NCI-H2081 treated with DMSO at 0.1 percent for 48 hours (cell line): ENCODE measurements around the gene MKNK1.
A peak's percentile ranks its signal among the peaks of the same experiment; 100 is the strongest.
"Not testable (repeated sequence)": the region's sequence is repeated elsewhere in the genome, so short reads cannot be mapped to it uniquely, and the experiment has no call there.

Source experiments
- DNase-seq: peaks from one replicate; lab custom pipeline; 2025; lab: John Stamatoyannopoulos, UW

MKNK1 gene

DNA sequence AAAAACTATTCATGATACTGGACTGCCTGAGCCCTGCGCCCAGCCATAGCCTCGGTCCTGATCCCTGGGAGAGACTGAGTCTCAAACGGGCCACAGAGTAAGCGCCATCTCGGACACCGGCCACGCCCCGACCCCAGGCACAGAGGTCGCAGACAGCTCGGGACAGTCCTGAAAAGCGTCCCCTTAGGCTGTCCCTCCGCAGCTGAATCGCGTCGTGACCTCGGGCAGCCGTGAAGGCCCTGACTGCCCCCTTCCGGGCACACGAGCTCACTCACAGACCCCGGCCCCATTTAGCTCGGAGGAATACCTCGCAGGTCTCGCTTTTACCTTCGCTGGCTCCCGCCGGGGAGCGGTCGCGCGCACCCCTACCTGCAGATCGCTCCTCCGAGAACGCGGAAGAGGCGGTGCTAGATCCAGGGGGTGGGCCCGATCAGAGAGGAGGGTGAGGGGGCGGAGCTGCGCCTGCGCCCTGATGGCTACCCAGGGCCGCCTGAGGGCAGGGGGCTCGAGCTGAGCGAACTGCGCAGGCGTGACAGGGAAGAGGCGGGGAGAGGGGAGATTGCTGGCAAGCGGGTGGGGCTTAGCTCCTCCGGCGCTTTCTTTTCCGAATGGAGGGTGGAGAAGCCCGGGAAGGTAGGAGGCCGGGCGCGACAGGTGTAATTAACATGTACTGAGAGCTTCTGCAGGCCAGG is at the start of gene MKNK1:
MKNK1 (minus strand) TSS at position 411 of the 692 bp plus-strand sequence. CDS start 20,941 bp downstream, outside the sequence.
- peak; percentile 86 for DNase-seq

DNA sequence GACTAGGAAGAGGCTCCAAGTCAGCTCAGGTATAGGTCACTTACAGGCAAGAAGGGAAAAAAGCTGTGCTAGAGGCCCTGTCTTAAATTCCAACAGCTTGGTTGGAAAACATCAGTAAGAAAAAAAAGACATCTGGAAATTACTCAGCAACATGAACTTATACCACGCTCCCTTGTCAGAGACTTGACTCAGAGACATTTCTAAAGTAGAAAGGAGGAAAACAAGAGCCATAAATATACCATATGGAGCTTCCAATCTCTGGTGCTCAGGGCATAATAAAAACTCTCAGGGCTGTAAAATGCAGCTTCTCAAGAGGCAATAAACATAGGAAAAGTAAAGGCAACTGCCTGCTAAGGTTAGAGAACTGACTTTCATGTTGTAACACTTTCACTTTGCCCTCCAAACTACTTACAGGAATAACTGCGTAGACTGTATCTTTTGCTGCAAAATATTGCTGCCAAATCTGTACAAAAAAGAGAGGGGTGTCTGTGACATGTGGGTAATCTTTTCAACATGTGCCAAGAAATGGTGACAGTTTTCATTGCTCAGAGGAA is 49.4 kb upstream of the MKNK1 start:
- no peak for DNase-seq

DNA sequence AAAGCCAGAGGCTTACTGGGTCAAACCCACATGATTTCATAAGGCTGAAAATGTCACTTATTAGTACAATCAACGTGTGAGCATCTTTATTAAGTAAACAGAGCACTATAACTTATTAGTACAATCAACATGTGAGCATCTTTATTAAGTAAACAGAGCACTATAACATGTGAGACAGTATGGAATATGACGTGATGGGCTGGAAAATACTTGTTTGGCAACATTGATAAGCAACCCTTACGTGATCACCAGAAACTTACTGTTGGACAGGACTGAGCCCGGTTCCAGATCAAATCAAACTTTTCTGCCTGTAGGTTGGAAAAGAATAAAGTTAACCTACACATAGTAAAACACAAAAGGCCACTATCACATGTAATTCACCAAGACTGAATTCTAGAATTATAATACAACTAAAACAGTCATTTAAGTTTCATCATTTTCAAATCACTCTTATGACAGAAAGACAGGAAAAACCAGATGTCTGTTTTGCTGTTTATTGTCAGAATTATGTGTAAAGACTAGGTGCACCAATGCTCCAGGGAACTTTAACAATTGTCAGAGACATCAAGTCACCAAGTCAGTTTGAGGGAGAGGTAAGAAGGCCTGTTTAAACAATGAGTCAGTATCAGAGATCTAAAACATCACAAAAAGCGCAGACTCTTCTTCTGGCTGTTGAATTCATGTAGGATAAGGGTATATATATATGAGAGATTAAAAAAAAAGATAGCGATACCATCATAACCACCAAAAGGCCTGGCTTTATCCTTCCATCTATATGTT is 48.4 kb upstream of the MKNK1 start:
- no peak for DNase-seq

DNA sequence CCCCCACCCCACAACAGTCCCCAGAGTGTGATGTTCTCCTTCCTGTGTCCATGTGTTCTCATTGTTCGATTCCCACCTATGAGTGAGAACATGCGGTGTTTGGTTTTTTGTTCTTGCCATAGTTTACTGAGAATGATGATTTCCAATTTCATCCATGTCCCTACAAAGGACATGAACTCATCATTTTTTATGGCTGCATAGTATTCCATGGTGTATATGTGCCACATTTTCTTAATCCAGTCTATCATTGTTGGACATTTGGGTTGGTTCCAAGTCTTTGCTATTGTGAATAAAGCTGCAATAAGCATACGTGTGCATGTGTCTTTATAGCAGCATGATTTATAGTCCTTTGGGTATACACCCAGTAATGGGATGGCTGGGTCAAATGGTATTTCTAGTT is 47.1 kb upstream of the MKNK1 start:
- DNase-seq = not testable (repeated sequence)

DNA sequence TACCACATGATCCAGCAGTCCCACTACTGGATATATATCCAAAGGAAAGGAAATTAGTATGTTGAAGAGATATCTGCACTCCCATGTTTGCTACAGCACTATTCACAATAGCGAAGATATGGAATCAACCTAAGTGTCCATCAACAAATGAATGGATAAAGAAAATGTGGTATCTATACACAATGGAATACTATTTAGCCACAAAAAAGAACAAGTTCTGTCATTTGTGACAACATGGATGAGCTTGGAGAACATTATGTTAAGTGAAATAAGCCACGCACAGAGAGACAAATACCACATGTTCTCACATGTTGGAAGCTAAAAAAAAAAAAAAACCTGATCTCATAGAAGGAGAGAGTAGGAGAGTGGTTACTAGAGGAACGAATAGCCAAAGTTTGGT is 46.4 kb upstream of the MKNK1 start:
- no peak for DNase-seq

DNA sequence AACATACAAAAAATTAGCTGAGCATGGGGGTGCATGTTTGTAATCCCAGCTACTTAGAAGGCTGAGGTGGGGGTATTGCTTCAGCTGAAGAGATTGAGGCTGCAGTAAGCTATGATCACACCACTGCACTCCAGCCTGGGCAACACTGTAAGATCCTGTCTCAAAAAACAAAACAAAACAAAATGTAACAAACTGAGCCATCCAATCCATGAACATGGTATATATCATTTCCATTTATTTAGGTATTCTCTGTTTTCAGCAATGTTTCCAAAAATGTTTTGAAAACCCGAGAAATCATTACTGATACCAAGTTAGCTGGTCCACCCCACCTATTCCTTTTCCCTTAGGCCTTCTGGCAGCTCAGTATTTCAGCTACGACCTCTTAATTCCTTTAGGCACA is 45.7 kb upstream of the MKNK1 start:
- DNase-seq = no peak

DNA sequence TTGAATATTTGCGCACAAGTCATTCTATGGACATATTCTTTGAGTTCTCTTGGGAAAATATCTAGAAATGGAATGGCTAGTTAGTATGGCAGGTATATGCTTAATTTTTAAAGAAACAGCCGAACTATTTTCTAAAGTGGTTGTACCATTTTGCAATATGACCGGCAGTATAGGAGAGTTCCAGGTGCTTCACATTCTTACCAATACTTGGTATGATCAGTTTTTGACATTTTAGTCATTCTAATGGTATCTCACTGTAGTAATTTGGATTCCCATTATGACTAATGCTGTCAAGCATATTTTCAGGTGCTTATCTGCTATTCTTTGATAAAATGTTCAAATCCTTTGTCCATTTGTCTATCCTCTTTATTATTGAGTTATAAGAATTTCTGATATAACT is 43.5 kb upstream of the MKNK1 start:
- no peak for DNase-seq

DNA sequence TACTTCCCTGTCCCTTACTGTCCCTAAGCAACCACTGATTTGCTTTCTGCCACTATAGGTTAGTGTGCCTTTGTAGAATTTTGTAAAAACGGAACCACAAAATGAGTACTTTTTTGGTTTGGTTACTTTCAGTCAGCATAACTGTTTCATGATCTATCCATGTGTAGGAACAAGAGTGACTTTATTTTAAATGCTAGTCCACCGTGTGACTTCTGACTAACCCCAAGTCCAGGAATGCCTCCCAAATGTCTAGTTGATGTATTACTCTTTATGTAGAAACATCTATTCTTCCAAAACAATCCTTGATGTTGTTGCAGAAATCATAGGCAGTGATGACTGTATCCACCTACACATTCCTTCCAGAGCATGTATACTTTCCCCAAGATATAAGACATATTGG is 42.8 kb upstream of the MKNK1 start:
- no peak for DNase-seq

DNA sequence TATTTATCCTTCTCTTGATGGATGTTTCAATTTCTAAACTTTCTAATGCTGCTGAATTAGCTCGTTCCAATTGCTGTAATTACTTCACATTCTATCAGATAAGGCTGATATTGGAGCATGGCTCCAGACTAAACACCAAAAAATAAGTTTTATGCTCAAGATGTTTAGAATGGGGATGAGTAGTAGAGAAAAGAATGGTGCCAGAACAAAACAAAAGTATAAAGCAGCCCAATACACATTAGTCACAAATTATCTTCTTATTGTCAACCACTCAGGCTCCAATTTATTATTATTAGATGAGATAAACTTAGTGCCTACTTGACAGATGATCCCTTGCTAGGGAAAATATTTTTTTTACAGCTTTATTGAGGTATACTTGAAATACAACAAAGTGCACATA is 42.3 kb upstream of the MKNK1 start:
- no peak for DNase-seq

DNA sequence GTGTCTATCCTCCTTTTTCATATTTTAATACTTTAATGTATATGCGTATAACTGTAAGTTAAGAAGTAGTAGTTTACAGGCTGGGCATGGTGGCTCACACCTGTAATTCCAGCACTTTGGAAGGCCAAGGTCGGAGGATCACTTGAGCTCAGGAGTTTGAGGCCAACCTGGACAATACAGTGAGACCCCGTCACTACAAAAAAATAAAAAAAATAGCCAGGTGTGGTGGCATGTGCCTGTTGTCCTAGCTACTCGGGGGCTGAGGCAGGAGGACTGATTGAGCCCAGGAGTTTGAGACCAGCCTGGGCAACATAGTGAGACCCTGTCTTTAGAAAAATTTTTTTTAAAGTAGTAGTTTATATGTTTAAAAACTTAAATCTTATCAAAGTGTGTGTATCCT is 41.7 kb upstream of the MKNK1 start:
- no peak for DNase-seq

DNA sequence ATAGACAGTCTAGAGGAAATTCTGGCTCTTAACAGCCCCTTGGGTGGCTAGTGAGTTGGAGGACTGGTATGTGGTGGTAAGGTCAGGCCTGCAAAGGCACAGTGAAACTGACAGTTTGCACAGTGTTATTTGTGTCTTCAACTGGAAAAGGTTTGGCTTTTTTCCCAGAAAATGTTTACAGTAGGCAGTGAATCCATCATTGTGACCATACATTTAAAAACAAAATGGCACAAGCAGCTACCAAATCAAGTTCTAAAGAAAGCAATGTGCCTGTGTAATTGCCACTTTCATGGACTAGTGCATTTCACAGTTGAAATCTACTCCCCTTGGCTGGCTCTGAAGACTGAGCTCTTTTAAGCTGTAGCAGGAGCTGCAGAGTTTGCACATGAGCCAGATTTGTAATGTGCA is 39.3 kb upstream of the MKNK1 start:
- peak; percentile 96 for DNase-seq

DNA sequence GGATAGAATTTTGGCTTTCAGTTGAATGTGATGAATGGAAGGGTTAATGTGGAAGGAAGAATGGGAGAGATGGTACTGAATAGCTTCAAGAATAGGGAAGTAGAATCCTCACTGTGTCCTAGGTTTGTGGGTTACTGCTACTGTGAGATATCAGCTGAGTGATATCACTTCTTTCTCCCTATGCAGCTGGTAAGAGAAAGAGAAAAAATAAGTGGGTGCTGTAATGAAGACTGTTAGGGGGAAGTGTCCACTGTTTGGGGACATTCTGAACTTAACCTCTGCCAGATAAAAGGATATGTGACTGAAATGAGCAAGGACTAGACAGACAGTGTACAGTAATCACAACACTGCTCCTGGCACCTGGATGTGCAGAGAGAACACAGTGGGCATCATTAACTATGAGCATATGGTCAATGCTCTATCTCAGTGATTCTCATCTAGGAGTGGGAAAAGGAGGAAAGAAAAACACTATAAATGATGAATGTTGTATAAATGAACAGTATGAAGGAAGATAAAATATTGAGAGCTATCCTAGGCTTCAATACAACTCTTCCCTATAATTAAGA is 38.1 kb upstream of the MKNK1 start:
- no peak for DNase-seq

DNA sequence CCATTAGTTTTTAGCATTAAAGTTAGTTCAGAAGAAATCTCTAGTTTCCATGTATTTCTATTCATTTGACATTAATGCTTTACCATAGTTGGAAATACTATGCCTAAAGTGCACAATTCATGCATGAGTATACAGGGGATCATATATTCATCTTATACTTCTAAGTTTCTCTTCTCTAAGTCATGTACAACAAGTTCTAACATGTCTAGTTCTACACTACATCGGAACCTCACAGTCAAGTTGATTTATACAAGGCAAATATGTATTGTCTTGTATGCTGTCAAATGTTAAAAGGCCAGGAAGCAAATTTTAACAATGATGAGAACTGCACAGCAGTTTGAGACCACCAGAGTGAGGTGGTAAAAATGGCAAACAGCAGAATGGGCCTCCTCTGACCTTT is 35.5 kb upstream of the MKNK1 start:
- DNase-seq = no peak

DNA sequence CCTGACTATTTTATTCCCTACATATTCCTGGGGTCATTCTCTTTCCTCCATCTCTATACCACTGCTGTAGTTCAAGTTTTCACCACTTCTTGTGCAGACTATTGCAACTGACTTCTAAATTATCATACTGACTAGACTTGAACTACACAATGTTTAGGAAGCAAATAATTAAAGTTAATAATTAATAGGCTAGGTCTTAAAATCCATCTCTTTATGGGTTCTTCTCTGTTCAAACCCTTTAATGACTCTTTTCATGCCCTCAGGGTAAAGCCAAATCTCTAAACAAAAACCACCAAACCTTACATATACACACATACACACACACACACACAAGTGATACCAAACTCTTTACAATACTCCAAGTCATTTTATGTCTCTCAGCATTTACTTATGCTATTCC is 34.9 kb upstream of the MKNK1 start:
- no peak for DNase-seq

DNA sequence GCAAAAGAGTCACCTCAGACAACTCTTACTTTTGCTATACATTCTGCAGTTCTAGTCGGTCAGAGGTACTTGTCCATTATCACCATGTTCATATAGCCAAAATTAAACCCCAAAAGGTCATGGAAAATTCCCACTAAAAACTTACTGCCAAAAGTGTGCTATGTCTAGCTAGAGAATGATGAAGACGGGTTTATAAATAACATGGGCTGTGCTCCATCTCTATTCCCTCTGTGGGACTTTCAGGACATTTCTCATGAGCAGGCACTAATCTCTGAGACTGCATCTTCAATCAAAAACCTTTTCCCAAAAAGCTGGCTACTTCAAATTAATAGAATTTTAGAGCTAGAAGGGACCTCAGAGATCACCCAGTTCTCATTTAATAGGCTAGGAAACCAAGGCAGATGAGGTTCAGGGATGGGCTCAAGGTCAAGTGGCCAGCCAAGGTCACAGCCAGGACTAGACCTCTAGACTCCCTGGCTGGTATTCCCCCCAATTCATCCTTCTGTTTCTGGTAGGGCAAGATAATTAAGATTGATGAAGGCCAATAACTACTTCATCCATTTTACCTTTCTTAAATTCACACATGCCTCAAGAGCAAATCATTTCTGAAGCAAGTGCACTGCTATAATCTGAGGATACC is 33.5 kb upstream of the MKNK1 start:
- DNase-seq = no peak

DNA sequence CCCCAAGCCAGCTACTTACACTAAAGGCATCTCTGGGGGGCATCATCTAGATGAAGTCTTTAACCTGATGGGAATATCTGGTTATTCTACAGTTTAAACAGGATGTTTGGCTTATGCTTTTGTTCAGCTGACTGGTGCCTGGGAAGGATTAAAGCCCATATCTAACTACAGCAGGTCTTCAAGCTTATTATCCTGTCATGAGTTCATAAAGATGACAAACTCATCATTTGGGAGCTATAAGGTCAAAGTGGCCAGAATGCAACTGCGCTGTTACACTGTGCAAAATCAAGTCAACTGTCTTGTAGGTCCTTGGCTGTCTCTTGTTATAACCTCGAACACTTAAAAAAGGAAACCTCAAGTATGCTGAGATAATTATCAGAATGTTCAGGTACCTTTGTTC is 31.1 kb upstream of the MKNK1 start:
- DNase-seq = no peak

DNA sequence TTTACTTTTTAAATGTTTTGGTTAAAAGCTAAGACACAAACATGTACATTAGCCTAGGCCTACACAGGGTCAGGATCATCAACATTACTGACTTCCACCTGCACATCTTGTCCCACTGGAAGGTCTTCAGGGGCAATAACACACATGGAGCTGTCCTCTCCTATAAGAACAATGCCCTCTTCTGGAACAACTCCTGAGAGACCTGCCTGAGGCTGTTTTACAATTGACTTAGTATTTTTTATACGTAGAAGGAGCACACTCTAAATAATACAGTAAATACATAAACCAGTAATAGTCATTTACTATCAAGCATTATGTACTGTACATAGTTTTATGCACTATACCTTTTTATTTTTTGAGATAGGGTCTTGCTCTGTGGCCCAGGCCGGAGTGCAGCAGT is 26.7 kb upstream of the MKNK1 start:
- DNase-seq = no peak

DNA sequence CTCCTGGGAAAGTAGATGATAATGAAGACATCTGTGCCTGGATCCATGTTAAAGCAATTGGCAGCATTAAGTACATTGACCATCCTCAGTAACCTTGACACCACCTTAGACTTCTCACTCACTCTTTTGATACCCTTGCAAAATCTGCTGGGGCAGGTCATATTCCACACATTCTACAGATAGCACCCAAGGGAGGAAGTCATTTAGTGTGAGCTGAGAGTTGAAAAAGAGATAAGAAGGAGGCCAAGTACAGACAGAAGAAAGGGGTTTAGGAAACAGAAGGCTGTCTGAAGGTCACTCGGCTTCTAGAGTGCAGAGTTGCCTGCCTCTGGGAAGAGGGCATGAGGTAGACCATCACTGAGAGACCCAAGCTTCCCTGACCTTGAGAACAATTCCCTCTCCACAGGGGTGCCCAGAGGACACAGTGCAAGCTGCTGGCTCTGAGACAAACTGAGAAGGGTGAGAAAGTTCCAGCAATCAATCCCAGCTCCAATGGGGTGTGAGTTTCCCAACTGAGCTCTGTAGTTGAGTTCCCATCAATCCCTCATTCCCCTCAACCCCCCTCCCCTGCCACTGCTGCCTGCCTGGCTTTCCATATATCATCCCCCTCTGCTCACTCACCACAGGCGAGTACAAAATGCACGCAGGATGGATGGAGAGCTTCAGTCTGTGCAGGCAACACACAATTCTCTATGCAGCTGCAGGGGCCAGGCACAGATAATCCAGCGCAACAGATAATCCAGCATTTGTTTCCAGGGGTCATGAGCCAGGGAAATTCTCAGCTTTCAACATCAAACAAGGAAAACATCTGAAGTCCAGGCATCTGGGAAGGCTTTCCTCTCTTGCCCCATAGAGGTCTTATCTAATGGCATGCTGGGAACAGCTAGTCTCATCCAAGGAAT is 19.9 kb upstream of the MKNK1 start:
- no peak for DNase-seq

DNA sequence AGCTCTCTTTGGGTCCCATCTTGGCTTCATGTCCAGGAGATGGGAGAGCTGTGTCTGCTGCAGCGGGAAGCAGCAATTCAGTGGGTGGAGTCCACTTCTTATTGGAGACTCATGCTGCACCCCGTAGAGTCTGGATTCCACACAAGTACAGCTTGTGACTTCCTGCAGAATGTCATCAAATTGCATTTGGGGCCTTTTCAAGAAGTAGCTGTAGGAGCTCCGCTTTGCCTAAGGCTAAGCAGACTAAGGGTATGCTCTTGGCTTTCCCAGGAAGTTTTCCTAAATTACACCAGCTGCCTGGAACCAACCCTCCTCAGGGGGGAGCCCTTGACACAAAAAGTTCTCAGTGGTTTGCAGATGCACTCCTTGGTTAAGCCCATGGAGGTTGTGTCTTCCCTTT is 18.3 kb upstream of the MKNK1 start:
- no peak for DNase-seq

DNA sequence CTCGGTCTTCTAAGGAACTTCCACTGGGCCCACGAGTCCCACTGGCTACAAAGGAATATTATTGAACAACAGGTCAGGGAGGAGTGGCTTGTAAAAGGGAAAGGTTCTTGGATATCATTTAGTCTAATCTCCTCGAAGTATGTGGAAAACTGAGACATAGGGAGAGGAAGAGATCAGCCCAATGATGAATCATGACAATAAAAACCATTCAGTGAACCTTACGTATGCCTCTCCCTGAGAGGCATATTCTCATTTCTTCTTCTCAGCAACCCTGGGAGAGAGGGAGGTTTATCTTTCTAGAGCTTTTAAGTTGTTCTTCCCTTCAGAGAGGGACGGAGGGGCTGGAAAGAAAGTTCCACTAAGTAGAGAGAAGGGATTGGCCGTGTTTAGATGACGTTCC is 17.9 kb upstream of the MKNK1 start:
- no peak for DNase-seq

DNA sequence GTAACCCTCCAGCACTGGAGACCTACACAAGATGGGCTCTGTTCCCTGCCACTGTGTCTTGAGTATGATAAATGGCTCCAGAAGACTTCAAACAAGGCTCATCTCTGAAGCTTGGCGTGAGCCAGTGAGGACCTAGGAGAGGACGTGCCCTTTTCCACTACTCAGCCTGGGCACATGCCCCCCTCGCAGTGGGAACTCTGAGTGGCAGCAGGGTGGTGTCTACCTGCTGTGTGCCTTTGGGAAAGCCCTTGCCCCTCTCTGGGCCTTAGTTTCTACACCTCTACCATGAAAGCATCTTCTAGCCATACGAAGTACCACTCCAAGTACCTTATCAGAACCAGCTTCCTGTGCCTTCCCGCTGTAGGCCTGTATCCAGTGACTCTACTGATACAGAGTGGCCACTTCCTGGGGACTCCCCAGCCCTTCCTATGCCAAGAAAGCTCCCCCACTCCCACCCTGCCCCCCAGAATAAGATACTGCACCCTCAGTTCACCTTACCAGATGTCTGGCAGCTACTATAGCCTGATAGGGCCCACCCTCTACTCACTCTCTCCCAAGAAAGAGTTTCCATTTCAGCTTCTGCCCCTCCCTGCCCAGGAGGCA is 15.7 kb upstream of the MKNK1 start:
- DNase-seq = no peak
